Ishikawa (cell line): Measurements from ENCODE around the gene WDR86.

Experiments used
- CEBPB ChIP-seq: IDR thresholded peaks from 2 replicates; pipeline ENCODE4 v1.6.1; 2012
- CREB1 ChIP-seq: IDR thresholded peaks from 2 replicates; pipeline ENCODE4 v1.6.1; 2012; ENCODE audit warnings: low read depth
- EGR1 ChIP-seq: IDR thresholded peaks from 2 replicates; pipeline ENCODE4 v1.6.1; 2012
- EP300 ChIP-seq: IDR thresholded peaks from 2 replicates; pipeline ENCODE4 v1.6.1; 2012; ENCODE audit warnings: borderline replicate concordance
- FOXM1 ChIP-seq: IDR thresholded peaks from 2 replicates; pipeline ENCODE4 v1.6.1; 2012; ENCODE audit warnings: low read depth, borderline replicate concordance
- RAD21 ChIP-seq: IDR thresholded peaks from 2 replicates; pipeline ENCODE4 v1.6.1; 2012; ENCODE audit warnings: low read depth
- TAF1 ChIP-seq: IDR thresholded peaks from 2 replicates; pipeline ENCODE4 v1.6.1; 2012; ENCODE audit warnings: low read depth, mild to moderate bottlenecking
- YY1 ChIP-seq: IDR thresholded peaks from 2 replicates; pipeline ENCODE4 v1.6.1; 2012; ENCODE audit warnings: low read depth
- TF ChIP-seq, protein P1 (sequence below): IDR thresholded peaks from 2 replicates; pipeline ENCODE4 v1.6.1; 2012; ENCODE audit warnings: low read depth, mild to moderate bottlenecking
- TF ChIP-seq, protein P2 (sequence below): IDR thresholded peaks from 2 replicates; pipeline ENCODE4 v1.6.1; 2012

DNA sequence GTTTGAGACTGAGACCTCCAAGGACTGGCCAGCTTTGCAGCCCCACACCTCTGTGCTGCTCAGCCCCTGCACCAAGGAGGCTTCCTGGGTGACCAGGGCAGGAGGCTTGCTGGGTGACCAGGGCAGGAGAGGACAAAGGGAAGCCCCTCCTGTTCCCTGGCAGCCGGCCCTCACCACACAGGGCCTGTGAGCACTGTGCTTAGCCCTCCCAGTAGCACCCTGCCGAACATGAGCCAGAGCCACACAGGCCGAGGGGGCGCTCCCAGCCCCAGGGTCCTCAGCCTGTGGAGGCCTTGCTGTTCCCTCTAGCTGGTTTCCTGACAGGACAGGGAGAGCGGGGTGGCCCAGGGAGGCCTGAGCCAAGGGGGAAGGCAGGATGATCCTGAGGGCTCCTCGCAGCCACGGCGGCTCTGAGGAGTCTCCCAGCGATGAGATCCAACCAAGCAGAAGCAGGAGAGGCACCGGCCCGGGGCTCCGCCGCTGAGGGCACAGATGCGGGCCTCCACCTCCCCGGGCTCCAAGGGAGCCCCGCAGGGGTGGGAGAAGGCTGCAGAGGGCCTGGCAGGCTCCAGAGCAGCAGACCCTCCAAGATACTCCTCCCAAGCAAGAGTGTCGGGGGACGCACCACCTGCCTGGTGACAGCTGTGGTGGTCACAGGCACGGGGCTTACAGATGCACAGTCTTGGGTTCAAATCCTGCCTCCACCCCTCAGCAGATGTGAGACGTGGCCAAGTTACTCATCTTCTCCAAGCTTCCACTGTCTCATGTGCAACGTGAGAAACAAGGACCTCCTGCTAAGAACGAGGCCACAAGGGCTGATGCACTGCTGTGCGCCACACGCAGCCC is 22.5 kb downstream of the WDR86 start:
- TF ChIP-seq RAD21 (no peak), YY1 (no peak), EP300 (no peak), CREB1 (no peak), TAF1 (no peak), EGR1 (no peak), CEBPB (no peak), FOXM1 (no peak)
- TF ChIP-seq, protein P1, sequence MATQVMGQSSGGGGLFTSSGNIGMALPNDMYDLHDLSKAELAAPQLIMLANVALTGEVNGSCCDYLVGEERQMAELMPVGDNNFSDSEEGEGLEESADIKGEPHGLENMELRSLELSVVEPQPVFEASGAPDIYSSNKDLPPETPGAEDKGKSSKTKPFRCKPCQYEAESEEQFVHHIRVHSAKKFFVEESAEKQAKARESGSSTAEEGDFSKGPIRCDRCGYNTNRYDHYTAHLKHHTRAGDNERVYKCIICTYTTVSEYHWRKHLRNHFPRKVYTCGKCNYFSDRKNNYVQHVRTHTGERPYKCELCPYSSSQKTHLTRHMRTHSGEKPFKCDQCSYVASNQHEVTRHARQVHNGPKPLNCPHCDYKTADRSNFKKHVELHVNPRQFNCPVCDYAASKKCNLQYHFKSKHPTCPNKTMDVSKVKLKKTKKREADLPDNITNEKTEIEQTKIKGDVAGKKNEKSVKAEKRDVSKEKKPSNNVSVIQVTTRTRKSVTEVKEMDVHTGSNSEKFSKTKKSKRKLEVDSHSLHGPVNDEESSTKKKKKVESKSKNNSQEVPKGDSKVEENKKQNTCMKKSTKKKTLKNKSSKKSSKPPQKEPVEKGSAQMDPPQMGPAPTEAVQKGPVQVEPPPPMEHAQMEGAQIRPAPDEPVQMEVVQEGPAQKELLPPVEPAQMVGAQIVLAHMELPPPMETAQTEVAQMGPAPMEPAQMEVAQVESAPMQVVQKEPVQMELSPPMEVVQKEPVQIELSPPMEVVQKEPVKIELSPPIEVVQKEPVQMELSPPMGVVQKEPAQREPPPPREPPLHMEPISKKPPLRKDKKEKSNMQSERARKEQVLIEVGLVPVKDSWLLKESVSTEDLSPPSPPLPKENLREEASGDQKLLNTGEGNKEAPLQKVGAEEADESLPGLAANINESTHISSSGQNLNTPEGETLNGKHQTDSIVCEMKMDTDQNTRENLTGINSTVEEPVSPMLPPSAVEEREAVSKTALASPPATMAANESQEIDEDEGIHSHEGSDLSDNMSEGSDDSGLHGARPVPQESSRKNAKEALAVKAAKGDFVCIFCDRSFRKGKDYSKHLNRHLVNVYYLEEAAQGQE = no peak
- TF ChIP-seq, protein P2, sequence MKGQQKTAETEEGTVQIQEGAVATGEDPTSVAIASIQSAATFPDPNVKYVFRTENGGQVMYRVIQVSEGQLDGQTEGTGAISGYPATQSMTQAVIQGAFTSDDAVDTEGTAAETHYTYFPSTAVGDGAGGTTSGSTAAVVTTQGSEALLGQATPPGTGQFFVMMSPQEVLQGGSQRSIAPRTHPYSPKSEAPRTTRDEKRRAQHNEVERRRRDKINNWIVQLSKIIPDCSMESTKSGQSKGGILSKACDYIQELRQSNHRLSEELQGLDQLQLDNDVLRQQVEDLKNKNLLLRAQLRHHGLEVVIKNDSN = no peak
